HepG2 (cell line): ENCODE data around the gene PRM3. TPM values are rescaled to one million over a fixed set of nuclear protein-coding genes. Genes with fewer than 3 reads are reported as not detected.

Experiments
- ATAC-seq: fragments of 200-7000 bp; cut with Tn5 transposase; 3 replicates; pipeline ENCODE4 v1.9.1; 2020; ENCODE audit warnings: mild to moderate bottlenecking, moderate library complexity
- BruUV-seq: library from RNA; stranded (reverse); fragments of 400-500 nt; replicated peaks from 2 replicates; lab custom pipeline; 2021; lab: Mats Ljungman, UMichigan
- CTCF ChIA-PET: fragments of 300-600 bp; formaldehyde crosslinking; extraction: SDS; loops from one replicate; lab custom pipeline; 2021; ENCODE audit warnings: low total read pairs, inconsistent platforms, low intra/inter-chr PET ratio; lab: Yijun Ruan, JAX
- POLR2A ChIA-PET: fragments of 350-600 bp; sonication (Branson Sonifier 250); formaldehyde crosslinking; loops from one replicate; lab custom pipeline; 2020; ENCODE audit warnings: antibody characterized with exemption, inconsistent platforms; lab: Yijun Ruan, JAX
- DNase-seq: peaks from one replicate; pipeline ENCODE4 v3.0.0-alpha.2; 2015; ENCODE audit warnings: low spot score
- FAIRE-seq: peaks from 3 replicates; lab custom pipeline; 2011; peaks lifted over from hg19 to GRCh38; lab: Jason Lieb, UNC
- H2AFZ ChIP-seq: one replicate; pipeline ENCODE4 v1.6.1; 2011; ENCODE audit warnings: low read length, inconsistent platforms
- H3K27ac ChIP-seq: fragments of 300-600 bp; 3 replicates; pipeline ENCODE4 v1.8.0; 2011; ENCODE audit warnings: mixed run types, mild to moderate bottlenecking, mixed read lengths, low read length, inconsistent platforms; ENCODE audit not compliant: insufficient read depth; ENCODE audit errors: extremely low read length
- H3K27me3 ChIP-seq, 2 experiments: fragments of 200-600 bp in 1 of 2; 2 replicates in 1 of 2; 3 replicates in 1 of 2; pipeline versions ENCODE4 v1.6.0 to v1.8.0; 2011; ENCODE audit warnings: low read length in 2 of 2, mild to moderate bottlenecking in 2 of 2, moderate library complexity in 2 of 2, inconsistent platforms in 1 of 2; ENCODE audit not compliant: insufficient read depth in 2 of 2, control insufficient read depth in 1 of 2
- H3K36me3 ChIP-seq, 2 experiments: fragments of 200-600 bp in 1 of 2; replicated peaks in 1 of 2; 2 replicates in 1 of 2; 3 replicates in 1 of 2; pipeline versions ENCODE4 v1.5.1 to v1.8.0; 2011; ENCODE audit warnings: low read length in 2 of 2, inconsistent platforms in 1 of 2; ENCODE audit not compliant: insufficient read depth in 2 of 2, control insufficient read depth in 1 of 2
- H3K4me1 ChIP-seq: 2 replicates; pipeline ENCODE4 v1.5.1; 2012; ENCODE audit warnings: low read length, inconsistent platforms; ENCODE audit not compliant: insufficient read depth
- H3K4me2 ChIP-seq: 2 replicates; pipeline ENCODE4 v1.6.0; 2011; ENCODE audit warnings: low read depth, low read length, inconsistent platforms
- H3K4me3 ChIP-seq, 3 experiments: fragments of 200-600 bp in 1 of 3; sonication (generic), shearing (Covaris generic) in 1 of 3; replicated peaks in 1 of 3; 2 replicates each; pipeline ENCODE4 v1.5.1; 2011 to 2016; ENCODE audit warnings: low read length in 3 of 3, inconsistent platforms in 2 of 3, low read depth in 2 of 3, mild to moderate bottlenecking in 2 of 3, control low read depth in 1 of 3, mixed read lengths in 1 of 3; ENCODE audit not compliant: insufficient read depth in 1 of 3
- H3K79me2 ChIP-seq: one replicate; pipeline ENCODE4 v1.6.1; 2011; ENCODE audit warnings: low read length, inconsistent platforms; ENCODE audit not compliant: insufficient read depth
- H3K9ac ChIP-seq: 2 replicates; pipeline ENCODE4 v1.6.0; 2011; ENCODE audit warnings: mild to moderate bottlenecking, low read depth, low read length, inconsistent platforms; ENCODE audit not compliant: insufficient read depth
- H3K9me3 ChIP-seq: 2 replicates; pipeline ENCODE4 v1.5.1; 2012; ENCODE audit warnings: mild to moderate bottlenecking, low read length
- H4K20me1 ChIP-seq: 2 replicates; pipeline ENCODE4 v1.6.0; 2011; ENCODE audit warnings: inconsistent platforms, mild to moderate bottlenecking, low read length, moderate library complexity; ENCODE audit not compliant: insufficient read depth
- AKNA ChIP-seq: sonication (generic); formaldehyde crosslinking; IDR thresholded peaks from 2 replicates; pipeline ENCODE4 v1.4.0; 2020; ENCODE audit warnings: missing genetic modification reagents, borderline replicate concordance
- MXI1 ChIP-seq: IDR thresholded peaks from 3 replicates; pipeline ENCODE4 v1.6.1; 2012; ENCODE audit warnings: low read depth, low read length, inconsistent platforms, borderline replicate concordance
- RXRB ChIP-seq: IDR thresholded peaks from 2 replicates; pipeline ENCODE4 v1.6.1; 2016; ENCODE audit warnings: borderline replicate concordance, missing genetic modification reagents, missing compliant biosample characterization
- SP4 ChIP-seq: sonication (generic); formaldehyde crosslinking; IDR thresholded peaks from 2 replicates; pipeline ENCODE4 v1.8.1; 2023; ENCODE audit warnings: mild to moderate bottlenecking, missing genetic modification reagents
- TOE1 ChIP-seq: sonication (generic); formaldehyde crosslinking; IDR thresholded peaks from 2 replicates; pipeline ENCODE4 v1.4.0; 2020; ENCODE audit warnings: mild to moderate bottlenecking, missing genetic modification reagents
- ZNF160 ChIP-seq: sonication (generic); formaldehyde crosslinking; IDR thresholded peaks from 2 replicates; pipeline ENCODE4 v1.8.0; 2022; ENCODE audit warnings: mild to moderate bottlenecking, inconsistent platforms, missing genetic modification reagents
- WGBS: methylation state at CpG from one replicate; pipeline ENCODE4 v1.1.6; 2017; ENCODE audit warnings: low lambda C conversion rate; 5-methylcytosine and 5-hydroxymethylcytosine counted together
- in situ Hi-C: cut with HindIII; loops from 2 replicates; pipeline ENCODE4 v1.10.0; 2017; ENCODE audit warnings: low pct_unique_long_range_greater_than_20kb; ENCODE audit not compliant: extremely low pct_ligation_motif_present
- intact Hi-C: fragments of 100-400 bp; cut with micrococcal nuclease; formaldehyde crosslinking; loops from one replicate; pipeline ENCODE4 v1.10.0; 2022; ENCODE audit not compliant: unreplicated experiment
- polyA plus RNA-seq, 8 experiments: library from polyadenylated mRNA; depleted of rRNA in 3 of 8; stranded (reverse) in 7 of 8; unstranded in 1 of 8; fragments of >200 nt; fragmentation: Illumina TruSeq in 4 of 8; extraction: Trizol in 4 of 8; gene quantifications; 2 replicates each; pipeline versions ENCODE4 v1.2.1 to v1.2.3, GENCODE V29; 2011 to 2016; ENCODE audit warnings: low read depth in 4 of 8, missing spikeins in 1 of 8, mixed read lengths in 1 of 8; ENCODE audit not compliant: insufficient read depth in 1 of 8
- total RNA-seq, 5 experiments: library from RNA; depleted of rRNA; stranded (reverse); fragments of >200 nt; fragmentation: Illumina TruSeq; extraction: Trizol; gene quantifications; 2 replicates each; pipeline ENCODE4 v1.2.3, GENCODE V29; 2016; ENCODE audit warnings: low read depth in 1 of 5
- TF ChIP-seq, protein P1 (sequence below): sonication (generic); formaldehyde crosslinking; IDR thresholded peaks from 2 replicates; pipeline ENCODE4 v1.8.0; 2023; ENCODE audit warnings: mild to moderate bottlenecking, missing genetic modification reagents
- TF ChIP-seq, protein P2 (sequence below): IDR thresholded peaks from 2 replicates; pipeline ENCODE4 v1.4.0; 2020; ENCODE audit warnings: mild to moderate bottlenecking, missing genetic modification reagents

Gene PRM3
- total and polyA plus RNA-seq, 2 of the 13 experiments (the other 11 are each of a cell fraction or from before 2014, with no cell fraction given) = not detected

DNA sequence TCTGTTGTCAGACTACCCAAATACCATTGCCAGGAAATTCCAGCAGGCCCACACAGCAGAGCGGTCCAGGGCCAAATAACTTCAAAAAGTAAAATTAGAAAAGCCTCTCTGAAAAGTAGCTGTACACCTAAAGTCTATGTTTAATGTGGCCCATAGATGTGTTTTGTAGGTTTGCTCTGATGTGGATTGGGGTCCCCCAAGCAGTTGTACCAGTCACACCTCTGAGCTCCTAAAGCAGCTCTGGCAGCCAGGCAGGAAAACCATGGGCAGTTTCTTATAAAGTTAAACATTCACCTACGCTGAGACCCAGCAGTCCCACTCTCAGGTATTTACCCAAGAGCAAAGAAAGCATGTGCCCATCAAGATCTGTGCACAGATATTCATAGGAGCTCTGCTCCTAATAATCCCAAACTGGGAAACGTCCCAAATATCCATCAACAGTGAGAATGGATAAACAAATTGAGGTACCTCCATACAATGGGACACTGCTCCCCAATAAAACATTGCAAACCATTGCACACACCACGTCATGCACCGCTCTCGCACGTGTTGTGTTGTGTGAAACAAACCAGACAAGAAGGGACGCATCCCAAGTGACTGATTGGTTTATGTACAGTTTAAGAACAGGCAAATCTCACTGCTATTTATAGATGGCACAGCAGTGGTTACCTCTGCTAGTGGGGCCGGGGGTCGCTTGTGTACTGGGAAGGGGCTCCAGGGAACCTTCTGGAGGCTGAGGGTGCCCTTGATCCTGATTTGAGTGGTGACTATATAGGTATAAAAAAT lies 23.5 kb upstream of the PRM3 start:
- peak overlapping the region; percentile 80 for H3K4me2 ChIP-seq
- POLR2A ChIA-PET = interaction anchor here (0.6 to 6.2 kb wide), 26 partner anchors 9 to 162 kb away, joined by 3 to 167 read pairs (median 5); partner anchors contain the start of genes PRM1, PRM2, PRM3 and SOCS1
- H3K27ac ChIP-seq = peak overlapping the region; percentile 68
- peaks cover 97% of the 10 kb centered on the region for H3K4me1 ChIP-seq
- H3K36me3 ChIP-seq = no peaks in the 10 kb centered on the region
- DNase-seq (peak; percentile 87), FAIRE-seq (peak; percentile 87), ATAC-seq (peak; percentile 80)
- CTCF ChIA-PET = interaction anchor here (0.9 kb wide), 1 partner anchor 60 kb away, joined by 3 read pairs; no protein-coding TSS in a partner anchor
- H3K27me3 ChIP-seq = no peaks in the 10 kb centered on the region
- 0% methylated on average over 9 of the region's 10 CpGs for WGBS
- no peaks in the 10 kb centered on the region for H3K9me3 ChIP-seq
- H4K20me1 ChIP-seq = no peaks in the 10 kb centered on the region
- peak overlapping the region; percentile 15 to 67 (median 41) for H3K4me3 ChIP-seq
- intact Hi-C loops (loop anchor here (2.0 to 5.0 kb wide), 4 partner anchors 16 to 190 kb away; partner anchors contain the start of genes PRM1 and SOCS1), in situ Hi-C loops (no loop called here)
- no TSS peak for BruUV-seq
- H3K79me2 ChIP-seq = no peaks in the 10 kb centered on the region
- H2AFZ ChIP-seq = no peak overlapping the region
- H3K9ac ChIP-seq = peak overlapping the region; percentile 48
- TF ChIP-seq, protein P1, sequence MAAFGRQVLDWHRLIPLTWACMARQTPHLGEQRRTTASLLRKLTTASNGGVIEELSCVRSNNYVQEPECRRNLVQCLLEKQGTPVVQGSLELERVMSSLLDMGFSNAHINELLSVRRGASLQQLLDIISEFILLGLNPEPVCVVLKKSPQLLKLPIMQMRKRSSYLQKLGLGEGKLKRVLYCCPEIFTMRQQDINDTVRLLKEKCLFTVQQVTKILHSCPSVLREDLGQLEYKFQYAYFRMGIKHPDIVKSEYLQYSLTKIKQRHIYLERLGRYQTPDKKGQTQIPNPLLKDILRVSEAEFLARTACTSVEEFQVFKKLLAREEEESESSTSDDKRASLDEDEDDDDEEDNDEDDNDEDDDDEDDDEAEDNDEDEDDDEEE (CRISPR knock-in tag) = peak; percentile 51; the same call in 1 of the 2 replicates
- TF ChIP-seq RXRB (CRISPR knock-in tag) = peak; percentile 58; the same call in 1 of the 2 replicates
- TF ChIP-seq SP4 (CRISPR knock-in tag) = no peak
- TF ChIP-seq, protein P2, sequence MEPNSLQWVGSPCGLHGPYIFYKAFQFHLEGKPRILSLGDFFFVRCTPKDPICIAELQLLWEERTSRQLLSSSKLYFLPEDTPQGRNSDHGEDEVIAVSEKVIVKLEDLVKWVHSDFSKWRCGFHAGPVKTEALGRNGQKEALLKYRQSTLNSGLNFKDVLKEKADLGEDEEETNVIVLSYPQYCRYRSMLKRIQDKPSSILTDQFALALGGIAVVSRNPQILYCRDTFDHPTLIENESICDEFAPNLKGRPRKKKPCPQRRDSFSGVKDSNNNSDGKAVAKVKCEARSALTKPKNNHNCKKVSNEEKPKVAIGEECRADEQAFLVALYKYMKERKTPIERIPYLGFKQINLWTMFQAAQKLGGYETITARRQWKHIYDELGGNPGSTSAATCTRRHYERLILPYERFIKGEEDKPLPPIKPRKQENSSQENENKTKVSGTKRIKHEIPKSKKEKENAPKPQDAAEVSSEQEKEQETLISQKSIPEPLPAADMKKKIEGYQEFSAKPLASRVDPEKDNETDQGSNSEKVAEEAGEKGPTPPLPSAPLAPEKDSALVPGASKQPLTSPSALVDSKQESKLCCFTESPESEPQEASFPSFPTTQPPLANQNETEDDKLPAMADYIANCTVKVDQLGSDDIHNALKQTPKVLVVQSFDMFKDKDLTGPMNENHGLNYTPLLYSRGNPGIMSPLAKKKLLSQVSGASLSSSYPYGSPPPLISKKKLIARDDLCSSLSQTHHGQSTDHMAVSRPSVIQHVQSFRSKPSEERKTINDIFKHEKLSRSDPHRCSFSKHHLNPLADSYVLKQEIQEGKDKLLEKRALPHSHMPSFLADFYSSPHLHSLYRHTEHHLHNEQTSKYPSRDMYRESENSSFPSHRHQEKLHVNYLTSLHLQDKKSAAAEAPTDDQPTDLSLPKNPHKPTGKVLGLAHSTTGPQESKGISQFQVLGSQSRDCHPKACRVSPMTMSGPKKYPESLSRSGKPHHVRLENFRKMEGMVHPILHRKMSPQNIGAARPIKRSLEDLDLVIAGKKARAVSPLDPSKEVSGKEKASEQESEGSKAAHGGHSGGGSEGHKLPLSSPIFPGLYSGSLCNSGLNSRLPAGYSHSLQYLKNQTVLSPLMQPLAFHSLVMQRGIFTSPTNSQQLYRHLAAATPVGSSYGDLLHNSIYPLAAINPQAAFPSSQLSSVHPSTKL (CRISPR knock-in tag) = peak; percentile 84
- TF ChIP-seq ZNF160 (CRISPR knock-in tag) = 0 out of 2 replicates have a peak, but pooled peaks have one; percentile 14
- peak; percentile 34; the same call in 1 of the 3 replicates for TF ChIP-seq MXI1
- 0 out of 2 replicates have a peak, but pooled peaks have one; percentile 36 for TF ChIP-seq AKNA
- TF ChIP-seq TOE1 (CRISPR knock-in tag) = no peak
